GM19351 (cell line): ENCODE measurements around the gene HRH4.

ENCODE experiments used
- ATAC-seq: cut with Tn5 transposase; IDR thresholded peaks from one replicate; pipeline ENCODE4 v1.9.1; 2021; ENCODE audit warnings: mild to moderate bottlenecking, moderate library complexity; ENCODE audit not compliant: unreplicated experiment

HRH4 gene

GRCh38 chr18:24465486-24465885 lies 5.0 kb downstream of the HRH4 start:
- no peak for ATAC-seq

DNA sequence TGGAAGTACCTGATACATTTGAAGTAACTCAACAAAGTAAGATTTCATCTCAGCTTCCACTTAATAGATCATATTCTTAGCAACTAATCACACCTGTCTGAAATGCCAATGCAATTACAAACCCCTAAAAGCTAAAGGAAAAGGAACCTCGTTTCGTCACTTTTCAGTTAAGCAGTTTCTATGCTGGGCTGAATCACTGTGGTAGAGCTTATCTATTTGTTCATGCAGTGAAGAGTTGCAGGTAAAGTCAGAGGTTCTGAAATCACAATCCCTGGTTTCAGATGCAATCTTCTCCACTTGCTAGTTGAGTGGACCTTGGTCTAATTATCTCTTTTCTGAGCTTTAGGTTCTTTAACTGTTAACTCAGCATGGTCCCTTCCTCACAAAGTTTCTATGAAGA lies 6.3 kb downstream of the HRH4 start:
- no peak for ATAC-seq

DNA sequence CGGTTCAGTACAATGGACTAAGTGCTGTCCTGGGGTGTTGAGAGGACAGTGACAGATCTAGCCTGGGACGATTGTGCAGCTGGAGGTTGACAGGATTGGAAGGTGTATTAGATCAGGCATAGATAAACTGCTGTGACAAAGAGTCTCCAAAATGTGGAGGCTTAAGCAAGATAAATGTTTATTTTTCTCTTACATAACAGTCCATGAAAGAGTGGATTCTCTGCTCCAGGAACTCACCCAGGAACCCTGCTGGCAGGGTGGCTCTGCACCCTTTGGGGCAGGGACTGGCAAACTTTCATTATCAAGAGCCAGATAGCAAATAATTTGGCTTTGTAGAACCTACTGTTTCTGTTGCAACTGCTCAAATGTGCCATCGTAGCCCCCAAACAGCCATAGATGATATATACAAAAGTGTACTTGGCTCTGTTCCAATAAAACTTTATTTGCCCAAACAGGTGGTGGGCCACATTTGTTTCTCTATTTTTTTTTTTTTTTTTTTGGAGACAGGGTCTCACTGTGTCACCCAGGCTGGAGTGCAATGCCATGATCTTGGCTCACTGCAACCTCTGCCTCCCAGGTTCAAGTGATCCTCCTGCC lies 9.7 kb downstream of the HRH4 start:
- no peak for ATAC-seq

GRCh38 chr18:24470805-24471204 lies 10.4 kb downstream of the HRH4 start:
- ATAC-seq: no peak

DNA sequence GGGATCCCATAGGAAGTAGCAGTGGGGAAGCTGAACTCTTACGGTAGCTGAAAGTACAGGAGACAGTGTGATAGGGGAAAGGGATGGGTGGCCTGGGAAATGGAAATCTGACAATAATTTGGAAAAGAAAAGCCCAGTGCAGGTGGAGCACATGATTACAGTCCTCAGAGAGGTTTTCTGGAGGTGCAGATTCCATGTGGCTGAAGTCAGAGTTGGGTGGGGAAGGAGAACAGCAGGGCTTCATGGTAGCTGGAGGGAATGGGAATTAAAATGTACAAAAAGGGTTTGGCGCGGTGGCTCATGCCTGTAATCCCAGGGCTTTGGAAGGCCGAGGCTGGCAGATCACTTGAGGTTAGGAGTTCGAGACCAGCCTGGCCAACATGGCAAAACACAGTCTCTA lies 12.2 kb downstream of the HRH4 start:
- no peak for ATAC-seq

DNA sequence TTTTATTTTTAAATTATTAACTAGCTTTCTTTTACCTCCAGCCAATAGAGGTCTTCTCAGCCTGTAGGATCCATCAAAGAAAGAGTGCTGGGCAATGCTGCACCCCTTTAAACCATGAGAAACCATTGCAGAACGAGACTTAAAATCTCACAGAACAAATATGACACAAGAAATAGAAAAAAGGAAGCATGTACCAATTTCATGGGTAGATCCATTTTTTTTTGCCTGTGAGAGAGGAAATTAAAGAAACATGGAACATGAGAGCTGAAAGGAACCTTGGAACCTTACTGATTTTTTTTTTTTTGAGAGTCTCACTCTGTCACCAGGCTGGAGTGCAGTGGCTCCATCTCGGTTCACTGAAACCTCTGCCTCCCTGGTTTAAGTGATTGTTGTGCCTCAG lies 14.0 kb downstream of the HRH4 start:
- no peak for ATAC-seq

DNA sequence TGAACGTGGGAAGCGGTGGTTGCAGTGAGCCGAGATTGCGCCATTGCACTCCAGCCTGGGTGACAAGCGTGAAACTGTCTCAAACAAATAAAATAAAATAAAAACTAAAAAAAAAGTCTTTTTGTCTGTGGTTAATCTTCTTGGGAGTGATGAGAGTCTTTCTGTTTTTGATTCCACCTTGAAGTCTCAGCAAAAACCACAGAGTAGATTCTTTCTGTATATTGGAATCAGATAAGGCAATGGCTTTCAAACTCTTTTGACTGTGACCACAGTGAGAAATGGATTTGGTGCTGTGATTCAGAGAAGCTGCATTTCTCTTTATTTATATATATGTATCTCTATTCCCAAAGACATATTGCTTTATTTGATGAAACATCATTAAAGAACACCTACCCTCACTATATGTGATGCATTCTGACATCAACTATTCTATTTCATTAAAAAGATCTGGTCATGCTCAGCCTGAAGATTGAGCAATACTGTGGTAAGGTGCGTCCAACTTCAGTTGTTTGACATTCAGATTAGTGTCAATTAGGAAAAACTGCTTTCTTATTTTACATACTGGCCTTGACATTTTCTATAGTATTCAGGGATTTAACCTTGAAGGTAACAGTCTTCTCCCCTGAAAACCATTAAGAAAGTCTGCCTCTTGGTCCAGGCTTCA lies 15.6 kb downstream of the HRH4 start:
- no peak for ATAC-seq

DNA sequence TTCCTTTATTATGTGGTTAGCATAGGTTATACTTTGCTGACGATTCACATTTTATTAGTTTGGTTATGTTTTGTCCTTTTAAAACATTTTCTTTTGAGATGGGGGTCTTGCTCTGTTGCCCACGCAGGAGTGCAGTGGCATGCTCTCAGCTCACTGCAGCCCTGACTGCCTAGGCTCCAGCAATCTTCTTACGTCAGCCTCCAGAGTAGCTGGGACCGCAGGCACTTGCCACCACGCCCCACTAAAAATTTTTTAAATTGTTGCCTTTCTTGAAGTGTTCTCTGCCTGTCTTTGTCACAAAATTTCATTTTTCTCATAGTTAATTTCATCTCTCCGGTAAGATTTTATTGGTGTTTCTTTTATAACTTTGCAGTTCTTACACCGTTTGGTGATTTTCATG lies 18.9 kb downstream of the HRH4 start:
- ATAC-seq: no peak

DNA sequence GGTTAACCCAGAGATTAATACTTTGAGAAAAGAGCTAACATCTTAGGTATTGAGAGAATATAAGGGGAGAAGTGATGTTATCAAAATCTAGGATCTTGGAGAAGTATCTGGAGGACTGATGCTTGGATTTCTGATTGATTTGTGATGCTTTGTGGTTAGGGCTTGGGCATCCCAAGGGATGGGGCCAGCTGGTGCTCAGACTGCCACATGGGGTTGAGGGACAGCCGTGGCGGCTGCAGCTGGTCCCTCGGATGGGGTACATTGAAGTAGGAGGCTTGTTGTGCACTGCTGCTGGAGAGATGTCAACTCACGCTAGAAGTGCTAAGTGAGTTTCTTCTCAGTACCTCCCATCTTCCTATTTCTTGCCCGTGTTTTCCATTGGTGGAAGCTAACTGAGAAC lies 22.4 kb downstream of the HRH4 start:
- ATAC-seq: no peak

- no peak for ATAC-seq
Measured at GRCh38 chr18:24485681-24486080, 25.2 kb downstream of the HRH4 start.

DNA sequence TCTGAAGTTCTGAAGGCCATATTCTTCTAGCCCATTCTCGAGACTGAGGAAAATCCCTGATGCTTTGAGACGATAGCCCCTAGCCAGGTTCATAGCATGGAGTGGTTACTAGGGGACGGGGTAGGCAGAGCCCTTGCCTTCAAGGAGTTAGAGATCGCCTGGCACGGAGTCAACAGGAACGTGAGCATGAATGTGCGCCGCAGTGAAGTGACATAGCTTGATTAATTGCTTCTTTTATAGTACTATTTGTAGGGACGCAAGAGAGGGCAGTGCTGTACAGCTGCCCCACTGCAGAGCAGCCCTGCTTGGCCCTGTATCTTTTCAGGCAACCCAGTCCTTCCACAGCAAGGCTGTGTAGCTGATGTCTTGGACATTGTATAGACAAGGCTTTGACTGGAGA lies 26.2 kb downstream of the HRH4 start:
- no peak for ATAC-seq

DNA sequence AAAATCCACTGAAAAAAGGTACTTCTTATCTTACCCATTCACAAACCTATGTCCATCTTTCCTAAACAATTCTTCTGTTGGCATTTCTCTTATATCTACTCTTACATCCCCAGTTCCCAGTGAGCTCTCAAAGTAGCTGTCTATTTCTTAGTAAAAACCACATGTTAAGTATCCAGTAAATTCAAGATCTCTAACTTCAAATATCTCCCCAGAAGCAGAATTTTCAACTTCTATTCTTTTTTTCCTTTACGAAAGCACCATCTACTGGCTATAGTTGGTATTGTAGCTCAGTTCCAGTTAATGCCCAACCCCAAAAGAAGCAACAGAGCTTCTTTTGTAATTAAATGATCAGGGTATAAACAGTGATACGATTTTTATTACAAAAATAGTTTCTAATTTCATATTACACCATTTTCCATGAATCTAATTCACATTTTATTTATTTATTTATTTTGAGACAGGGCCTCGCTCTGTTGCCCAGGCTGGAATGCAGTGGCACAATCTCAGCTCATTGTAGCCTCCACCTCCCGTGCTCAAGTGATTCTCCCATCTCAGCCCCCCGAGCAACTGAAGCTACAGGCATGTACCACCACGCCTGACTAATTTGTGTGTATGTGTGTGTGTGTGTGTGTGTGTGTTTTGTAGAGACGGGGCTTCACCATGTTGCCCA lies 28.5 kb downstream of the HRH4 start:
- ATAC-seq: no peak

DNA sequence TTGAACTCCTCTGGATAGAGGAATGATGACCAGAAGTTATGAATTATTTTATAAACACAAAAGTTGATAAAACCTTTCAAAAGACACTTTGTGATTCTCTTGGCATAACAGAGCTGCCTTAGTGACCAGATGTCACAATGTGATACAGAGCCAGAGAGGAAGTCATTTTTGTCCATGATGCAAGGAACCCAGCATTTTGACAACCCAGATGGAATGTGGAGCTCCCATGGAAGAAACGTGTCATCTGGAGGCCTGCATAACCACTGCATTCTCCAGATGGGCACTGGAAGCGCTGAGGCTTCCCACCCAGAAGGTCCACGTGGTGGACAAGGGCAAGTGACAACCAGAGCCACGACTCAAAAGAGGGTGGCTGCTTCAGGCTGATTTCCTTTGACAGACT lies 30.1 kb downstream of the HRH4 start:
- ATAC-seq: no peak

DNA sequence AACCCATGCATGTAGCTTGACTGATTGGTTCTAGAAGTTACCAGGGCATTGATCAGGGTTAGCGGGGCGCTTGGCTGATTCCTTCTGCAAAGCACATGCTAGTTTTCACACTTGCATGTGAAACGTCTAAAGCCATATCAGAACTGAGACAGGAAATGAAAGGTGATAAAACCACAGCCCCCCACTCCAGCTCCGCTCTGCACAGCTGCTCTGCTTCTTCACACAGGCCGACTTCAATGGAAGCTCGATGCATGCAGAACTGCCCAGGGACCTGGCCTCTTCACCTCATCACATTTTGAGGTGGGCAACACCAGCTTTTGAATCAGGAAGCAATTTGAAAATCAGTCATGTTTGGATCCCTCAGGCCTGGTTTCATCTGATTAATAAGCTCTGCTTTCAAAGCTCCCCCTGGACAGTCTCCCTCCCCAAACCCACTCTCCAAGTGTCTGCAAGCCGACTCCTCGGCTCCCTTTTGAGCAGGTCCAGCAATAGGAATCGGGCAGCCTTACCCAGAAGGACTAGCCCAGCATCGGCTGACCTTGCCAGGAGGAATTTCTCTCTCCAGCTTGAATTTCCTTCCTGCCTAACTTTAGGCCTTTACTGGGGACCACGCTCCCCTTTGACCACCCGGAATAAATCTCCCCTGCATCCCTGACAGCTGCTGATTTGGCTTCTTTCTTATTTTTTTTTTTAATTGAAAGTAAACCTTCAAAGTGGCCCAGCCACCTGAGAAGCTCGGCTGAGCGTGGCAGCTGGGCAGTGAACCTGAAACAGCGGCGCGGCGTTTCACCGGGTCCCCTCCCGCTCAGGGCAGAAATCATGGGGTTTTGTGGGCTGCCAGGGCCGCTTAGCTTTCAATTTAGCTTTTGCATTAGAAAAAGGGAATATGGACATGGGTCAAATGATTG lies 31.7 kb downstream of the HRH4 start:
- ATAC-seq: peak; percentile 83

DNA sequence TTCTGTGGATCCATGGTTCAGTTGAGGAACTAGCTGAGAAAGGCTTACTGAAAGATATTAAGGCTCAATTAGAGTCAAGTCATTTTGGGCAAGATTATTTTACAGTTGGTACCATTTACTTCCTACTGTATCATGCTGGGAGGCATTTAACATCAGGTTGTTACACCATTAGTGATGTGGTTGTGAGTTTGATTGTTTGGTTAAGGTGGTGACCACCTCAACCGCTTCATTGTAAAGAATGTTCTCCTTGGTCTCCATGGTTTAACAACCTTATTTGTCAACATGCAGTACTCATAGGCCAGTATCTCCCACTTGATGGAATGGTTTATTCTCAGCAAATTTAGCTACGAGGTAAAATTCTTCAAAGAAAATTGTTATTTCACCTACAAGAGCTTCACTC lies 34.1 kb downstream of the HRH4 start:
- ATAC-seq: no peak

- ATAC-seq: no peak
Measured at GRCh38 chr18:24497031-24497754, 36.8 kb downstream of the HRH4 start.

DNA sequence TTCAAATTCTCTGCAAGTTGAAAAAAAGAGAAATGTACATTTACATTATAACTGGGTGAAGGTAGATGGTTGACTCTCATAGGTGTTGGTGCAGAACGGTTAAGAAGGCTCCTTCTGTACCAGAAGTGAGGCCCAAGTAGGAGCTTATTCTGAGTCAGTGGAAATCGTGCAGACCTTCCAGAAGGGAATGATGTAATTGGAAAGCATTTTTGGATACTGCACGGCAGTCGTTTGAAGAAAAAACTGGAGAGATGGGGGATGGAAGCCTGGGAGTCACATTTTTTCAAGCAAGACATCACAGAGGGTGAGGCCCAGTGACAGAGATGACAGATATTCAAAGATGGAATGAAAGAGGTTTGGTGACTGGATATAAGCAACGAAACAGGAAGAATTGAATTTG lies 39.4 kb downstream of the HRH4 start:
- no peak for ATAC-seq

DNA sequence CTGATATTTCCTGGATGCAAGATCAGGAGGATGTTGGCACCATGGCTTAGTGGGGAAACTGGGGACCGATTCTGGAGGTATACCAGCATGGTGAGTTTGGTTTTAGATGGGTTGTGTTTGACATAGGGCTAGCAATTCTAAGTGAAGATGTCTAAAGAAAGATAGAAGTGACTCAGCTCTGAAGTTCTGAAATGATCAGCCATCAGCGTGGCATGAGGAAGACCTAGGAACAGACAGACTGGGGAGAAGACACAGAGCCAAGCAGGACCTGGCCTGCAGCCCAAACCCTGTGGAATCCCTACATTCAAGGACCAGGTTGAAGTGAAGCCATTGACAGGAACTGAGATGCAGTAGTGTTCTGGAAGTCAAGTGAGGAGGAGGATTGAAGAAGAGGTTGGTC lies 39.8 kb downstream of the HRH4 start:
- ATAC-seq: no peak

DNA sequence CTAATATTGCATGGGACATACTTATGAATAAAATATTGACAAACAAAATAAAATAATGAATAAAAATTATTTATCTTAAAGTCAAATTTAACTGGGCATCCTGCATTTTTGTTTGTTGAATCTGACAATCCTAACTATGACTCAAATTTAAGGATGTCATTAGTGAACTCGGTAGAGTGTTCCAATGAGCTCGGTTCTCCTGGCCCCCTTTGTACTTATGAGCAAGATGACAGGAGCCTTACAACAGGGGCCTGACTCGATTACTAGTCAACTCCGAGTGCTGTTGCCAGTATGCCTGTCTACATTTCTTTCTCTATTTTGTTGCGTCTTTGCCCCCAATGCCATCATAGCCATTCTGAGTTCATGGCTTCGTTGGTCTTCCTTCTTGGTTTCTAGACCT lies 40.3 kb downstream of the HRH4 start:
- no peak for ATAC-seq

DNA sequence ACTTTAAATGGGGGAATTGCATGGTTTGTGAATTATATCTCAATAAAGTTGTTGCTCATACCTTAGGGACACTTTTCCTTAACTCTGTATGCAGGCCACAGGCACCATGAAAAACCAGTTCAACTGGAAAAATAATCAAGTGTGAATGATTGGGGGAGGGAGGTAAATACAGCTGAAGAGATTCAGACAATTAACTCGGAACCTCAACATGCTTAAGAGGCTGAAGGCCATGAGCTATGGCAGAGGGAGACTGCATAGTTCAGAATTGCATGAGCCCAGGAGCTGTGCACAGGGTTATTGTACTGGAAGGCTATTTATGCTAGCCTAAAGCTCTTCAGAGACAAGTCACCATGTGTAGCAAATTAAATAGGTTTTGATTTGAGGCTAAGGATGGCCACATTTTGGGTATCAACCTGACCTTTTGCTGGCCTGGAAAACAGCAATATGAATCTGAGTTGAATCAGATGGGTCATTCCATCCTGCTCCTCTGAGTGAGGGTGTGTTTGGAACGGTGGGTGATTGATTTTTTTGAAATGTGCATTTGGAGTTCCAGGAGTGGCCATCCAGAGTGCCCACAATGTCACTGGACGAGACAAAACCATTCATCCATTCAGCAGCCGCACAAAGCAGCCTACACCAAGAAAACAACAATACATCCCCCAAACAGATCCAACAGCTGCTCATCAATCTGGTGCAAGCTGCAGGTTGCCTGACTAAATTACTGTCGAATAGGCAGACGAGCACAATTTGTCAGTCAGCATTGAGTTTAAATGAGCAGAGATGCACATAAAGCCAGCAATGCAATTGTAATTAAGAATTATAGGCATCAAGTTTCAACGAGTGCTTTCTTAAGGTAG lies 42.5 kb downstream of the HRH4 start:
- no peak for ATAC-seq
